HG03469 (cell line): Measurements from ENCODE around the gene TEKT2.

Experiments used
- ATAC-seq: cut with Tn5 transposase; IDR thresholded peaks from one replicate; pipeline ENCODE4 v1.9.1; 2021; ENCODE audit warnings: mild to moderate bottlenecking, moderate library complexity, moderate number of reproducible peaks; ENCODE audit not compliant: unreplicated experiment

TEKT2 gene

DNA sequence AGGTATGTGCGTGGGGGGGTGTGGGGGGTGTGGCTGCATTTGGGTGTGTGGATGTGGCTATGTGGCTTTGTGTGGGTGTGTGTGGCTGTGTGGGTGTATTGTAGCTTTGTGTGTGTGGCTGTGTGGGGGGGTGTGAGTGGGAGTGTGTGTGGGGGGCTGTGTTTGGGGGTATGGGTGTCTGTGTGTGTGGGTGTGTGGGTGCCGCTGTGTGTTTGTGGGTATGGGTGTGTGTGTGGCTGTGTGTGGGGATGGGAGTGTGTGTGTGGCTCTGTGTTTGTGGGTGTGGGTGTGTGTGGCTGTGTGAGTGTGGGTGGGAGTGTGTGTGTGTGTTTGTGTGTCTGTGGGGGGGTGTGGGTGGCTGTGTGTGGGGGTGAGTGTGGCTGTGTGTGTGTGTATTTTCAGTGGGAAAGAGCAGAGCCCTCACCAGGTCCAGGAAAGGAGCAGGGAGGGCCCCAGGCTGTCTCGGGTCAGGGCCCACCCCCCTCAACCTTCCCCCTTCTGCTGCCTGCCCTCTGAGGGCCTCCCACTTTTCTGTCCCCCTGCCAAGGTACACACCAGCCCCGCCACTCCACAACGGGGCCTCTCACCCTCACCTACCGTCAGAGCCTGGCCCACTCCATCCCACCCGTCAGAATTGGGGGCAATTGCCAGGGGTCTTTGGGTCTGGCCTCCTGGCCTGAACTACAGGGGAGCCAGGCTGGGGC is 43.1 kb downstream of the TEKT2 start:
- ATAC-seq: no peak

GRCh38 chr1:36128126-36128904 is 44.4 kb downstream of the TEKT2 start:
- no peak for ATAC-seq

- no peak for ATAC-seq
Measured at GRCh38 chr1:36128905-36129206, 45.0 kb downstream of the TEKT2 start.

DNA sequence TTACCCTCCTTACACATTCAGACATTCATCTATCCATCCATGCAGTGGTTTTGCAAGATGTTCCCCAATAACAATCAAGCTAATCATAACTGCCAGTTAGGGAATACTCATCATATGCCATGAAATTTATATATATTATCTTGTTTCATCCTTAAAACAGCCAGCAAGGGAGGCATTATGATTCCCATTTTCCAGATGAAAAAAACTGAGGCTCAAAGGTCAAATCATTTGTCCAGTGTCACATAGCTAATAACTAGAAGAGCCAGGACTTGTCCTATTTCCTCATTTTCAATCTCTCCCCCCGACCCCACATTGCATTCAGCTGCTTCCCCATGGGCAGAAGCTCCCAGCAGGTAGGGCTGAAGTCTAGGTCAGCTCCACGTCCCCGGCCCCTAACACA is 48.1 kb downstream of the TEKT2 start:
- no peak for ATAC-seq

DNA sequence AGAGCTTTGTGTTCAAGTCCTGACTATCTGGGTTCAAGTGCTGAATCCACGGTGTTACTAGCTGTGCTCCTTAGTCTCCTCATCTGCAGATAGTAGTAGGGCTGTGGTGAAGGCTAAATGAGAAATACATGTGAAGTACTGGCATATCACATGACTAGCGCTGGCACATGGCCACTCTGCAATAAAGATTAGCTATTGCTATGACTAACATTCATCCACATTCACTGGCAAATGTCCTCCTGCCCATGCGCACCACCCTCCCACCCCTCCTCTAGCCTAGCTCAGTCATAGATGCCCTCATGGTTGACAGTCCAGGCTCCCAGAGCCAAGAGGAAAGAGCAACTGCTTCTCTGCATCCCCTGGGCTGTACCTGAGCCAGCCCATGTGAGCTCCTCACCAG is 49.6 kb downstream of the TEKT2 start:
- ATAC-seq: no peak

DNA sequence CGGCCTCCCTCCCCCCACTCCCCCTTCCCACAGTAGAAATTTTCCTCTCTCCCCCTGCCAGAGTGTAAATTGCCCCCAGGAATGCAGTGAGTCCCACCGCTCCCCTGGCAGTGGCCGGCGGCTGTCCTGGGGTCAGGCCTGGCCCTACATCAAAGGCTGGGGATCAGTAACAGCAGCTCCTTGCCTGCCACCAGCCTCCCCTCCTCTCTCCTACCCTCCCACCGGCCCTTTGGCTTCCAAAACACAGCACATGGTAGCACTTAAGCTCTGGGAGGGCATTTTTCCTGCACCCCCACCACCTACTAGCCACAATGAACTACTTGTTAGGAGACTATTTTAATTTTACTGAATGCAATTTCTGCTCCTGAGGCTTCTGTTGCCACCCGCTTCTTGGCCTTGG is 50.1 kb downstream of the TEKT2 start:
- ATAC-seq: no peak

GRCh38 chr1:36134505-36135329 is 50.8 kb downstream of the TEKT2 start:
- ATAC-seq: no peak

DNA sequence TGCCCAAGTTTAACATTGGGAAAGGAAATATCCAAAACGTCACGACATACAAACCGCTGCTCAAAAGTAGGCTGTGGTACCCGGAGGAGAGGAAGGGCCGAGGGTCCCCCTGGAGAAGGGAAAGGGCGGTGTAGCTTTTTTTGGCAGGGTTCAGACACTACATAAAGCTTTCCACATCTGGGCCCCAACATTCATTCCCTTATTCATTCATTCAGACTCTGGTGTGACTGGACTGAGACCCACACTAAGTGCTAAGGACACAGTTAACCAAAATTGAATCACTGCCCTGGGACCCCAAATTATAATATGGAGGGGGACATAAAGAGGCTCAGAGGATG is 51.4 kb downstream of the TEKT2 start:
- ATAC-seq: no peak

- no peak for ATAC-seq
Measured at GRCh38 chr1:36135796-36136195, 51.9 kb downstream of the TEKT2 start.

- ATAC-seq: no peak
Measured at GRCh38 chr1:36136535-36136934, 52.6 kb downstream of the TEKT2 start.

DNA sequence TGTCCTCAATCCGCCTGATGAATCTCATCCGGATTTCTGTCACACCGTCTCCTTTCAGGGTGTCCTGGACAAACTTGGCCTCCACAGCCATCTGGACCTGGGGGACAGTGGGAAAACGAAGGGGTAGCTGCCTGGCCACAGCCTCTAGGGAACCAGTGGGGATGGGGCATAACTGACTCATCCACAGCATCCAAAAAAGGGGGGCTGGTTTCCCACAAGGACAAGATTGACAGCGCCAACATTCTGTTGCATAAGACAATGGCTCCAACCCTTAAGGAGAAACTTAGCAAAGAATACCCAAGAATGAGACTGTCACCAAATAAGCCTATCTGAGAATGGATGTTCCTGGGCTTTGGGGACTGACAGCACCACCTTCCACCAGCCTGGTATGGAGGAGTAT is 53.3 kb downstream of the TEKT2 start:
- ATAC-seq: no peak

DNA sequence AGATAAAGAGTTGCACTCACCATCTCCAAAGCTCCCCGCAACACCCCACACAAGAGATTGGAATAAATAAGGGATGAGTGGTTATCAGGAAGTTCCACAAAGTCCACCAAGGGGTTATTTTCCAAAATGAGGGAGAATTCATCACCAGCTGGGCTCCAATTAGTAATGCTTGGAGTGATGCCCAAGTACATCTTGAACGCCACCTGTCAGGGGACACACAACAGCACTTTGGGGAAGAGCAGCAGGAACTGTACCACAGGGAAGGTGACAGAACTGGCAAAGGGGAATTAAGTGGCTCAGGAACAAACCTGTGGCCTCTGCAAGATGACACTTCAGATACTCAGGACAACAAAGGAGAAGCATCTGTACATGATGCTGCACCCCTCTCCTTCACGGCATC is 53.9 kb downstream of the TEKT2 start:
- ATAC-seq: no peak
